Trophoblast cell (in vitro differentiated cells and primary cell): ENCODE results near the gene PHF14.

Experiments
- DNase-seq, 2 donors: peaks; one replicate each; pipeline ENCODE4 v3.0.0-alpha.2; 2016
- H2AFZ ChIP-seq: 2 replicates; pipeline ENCODE4 v1.6.1; 2013; ENCODE audit warnings: low read length, moderate library complexity, mild to moderate bottlenecking; ENCODE audit not compliant: insufficient read depth, poor library complexity
- H2AK5ac ChIP-seq: 2 replicates; pipeline ENCODE4 v1.6.1; 2013; ENCODE audit warnings: mild to moderate bottlenecking, low read length
- H2BK120ac ChIP-seq: 2 replicates; pipeline ENCODE4 v1.6.1; 2013; ENCODE audit warnings: low read length, mild to moderate bottlenecking, moderate library complexity; ENCODE audit not compliant: insufficient read depth, poor library complexity
- H2BK12ac ChIP-seq: 2 replicates; pipeline ENCODE4 v1.6.1; 2013; ENCODE audit warnings: mild to moderate bottlenecking, low read length, moderate library complexity
- H2BK5ac ChIP-seq: 2 replicates; pipeline ENCODE4 v1.6.1; 2013; ENCODE audit warnings: low read length, low read depth, moderate library complexity, mild to moderate bottlenecking; ENCODE audit not compliant: poor library complexity
- H3K14ac ChIP-seq: 2 replicates; pipeline ENCODE4 v1.6.1; 2013; ENCODE audit warnings: mild to moderate bottlenecking, low read length
- H3K18ac ChIP-seq: 2 replicates; pipeline ENCODE4 v1.6.1; 2013; ENCODE audit warnings: mild to moderate bottlenecking, low read length
- H3K23ac ChIP-seq: 2 replicates; pipeline ENCODE4 v1.6.1; 2013; ENCODE audit warnings: low read length
- H3K27ac ChIP-seq: 2 replicates; pipeline ENCODE4 v1.5.1; 2013; ENCODE audit warnings: low read depth, mild to moderate bottlenecking, inconsistent platforms, low read length, moderate library complexity
- H3K27me3 ChIP-seq: 2 replicates; pipeline ENCODE4 v1.6.1; 2013; ENCODE audit warnings: inconsistent platforms, mild to moderate bottlenecking, low read length, moderate library complexity; ENCODE audit not compliant: insufficient read depth
- H3K36me3 ChIP-seq, 2 experiments: 1 replicate in 1 of 2; 2 replicates in 1 of 2; pipeline ENCODE4 v1.6.1; 2013; ENCODE audit warnings: low read length in 2 of 2, mild to moderate bottlenecking in 2 of 2, moderate library complexity in 1 of 2; ENCODE audit not compliant: insufficient read depth in 2 of 2, control insufficient read depth in 1 of 2
- H3K4ac ChIP-seq: 2 replicates; pipeline ENCODE4 v1.6.1; 2013; ENCODE audit warnings: low read depth, mild to moderate bottlenecking, low read length, moderate library complexity
- H3K4me1 ChIP-seq, 2 experiments: 1 replicate in 1 of 2; 2 replicates in 1 of 2; pipeline ENCODE4 v1.6.1; 2013; ENCODE audit warnings: low read length in 2 of 2, mild to moderate bottlenecking in 2 of 2, moderate library complexity in 1 of 2; ENCODE audit not compliant: insufficient read depth in 2 of 2, control insufficient read depth in 1 of 2
- H3K4me2 ChIP-seq: 2 replicates; pipeline ENCODE4 v1.6.1; 2013; ENCODE audit warnings: inconsistent platforms, mild to moderate bottlenecking, low read length, moderate library complexity
- H3K4me3 ChIP-seq: 2 replicates; pipeline ENCODE4 v1.5.1; 2013; ENCODE audit warnings: mild to moderate bottlenecking, low read depth, low read length, inconsistent platforms
- H3K79me1 ChIP-seq: one replicate; pipeline ENCODE4 v1.6.1; 2013; ENCODE audit warnings: low read length
- H3K79me2 ChIP-seq: 2 replicates; pipeline ENCODE4 v1.6.1; 2013; ENCODE audit warnings: low read length, mild to moderate bottlenecking; ENCODE audit not compliant: control insufficient read depth, insufficient read depth, poor library complexity
- H3K9ac ChIP-seq: 2 replicates; pipeline ENCODE4 v1.6.1; 2013; ENCODE audit warnings: mild to moderate bottlenecking, low read length
- H3K9me3 ChIP-seq: 2 replicates; pipeline ENCODE4 v1.6.1; 2013; ENCODE audit warnings: low read depth, mild to moderate bottlenecking, control low read depth, inconsistent platforms, low read length; ENCODE audit not compliant: insufficient read depth
- H4K12ac ChIP-seq: 2 replicates; pipeline ENCODE4 v1.6.1; 2013; ENCODE audit warnings: low read depth, mild to moderate bottlenecking, low read length, moderate library complexity
- H4K8ac ChIP-seq: 2 replicates; pipeline ENCODE4 v1.6.1; 2013; ENCODE audit warnings: low read depth, mild to moderate bottlenecking, low read length, moderate library complexity
- H4K91ac ChIP-seq: one replicate; pipeline ENCODE4 v1.6.1; 2013; ENCODE audit warnings: low read depth, mild to moderate bottlenecking, low read length, moderate library complexity
- WGBS: extraction: QIAGEN DNeasy Blood & Tissue Kit; methylation state at CpG from one replicate; pipeline ENCODE4 v1.1.7; 2013; ENCODE audit warnings: missing lambda C conversion rate; ENCODE audit not compliant: insufficient read length, insufficient coverage; ENCODE audit errors: extremely low coverage; 5-methylcytosine and 5-hydroxymethylcytosine counted together

PHF14 gene

DNA sequence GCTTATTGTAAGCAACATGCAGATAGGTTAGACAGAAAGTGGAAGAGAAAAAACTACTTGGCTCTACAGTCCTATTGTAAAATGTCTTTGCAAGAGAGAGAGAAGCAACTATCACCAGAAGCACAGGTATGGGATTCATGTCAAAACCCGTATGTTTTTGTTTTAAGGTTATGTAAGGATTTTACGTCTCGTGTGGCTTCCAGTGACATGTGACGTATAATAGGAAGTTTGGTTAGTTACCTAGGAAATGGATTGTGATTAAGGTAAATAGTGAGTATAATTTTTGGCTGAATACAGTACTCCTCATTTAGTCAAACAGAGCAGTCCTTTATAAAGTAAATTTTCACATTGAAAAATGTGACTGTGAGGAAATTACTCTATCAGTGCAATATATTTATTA, 62.0 kb downstream of the PHF14 start:
- Histone ChIP-seq H3K9me3 (no peaks in the 10 kb centered on the region), H3K23ac (no peak overlapping the region), H3K4me1 (no peaks in the 10 kb centered on the region), H3K4ac (no peak overlapping the region), H3K27ac (no peak overlapping the region), H3K36me3 (peaks cover 2 to 4% of the 10 kb centered on the region in 2 experiments), H3K14ac (no peak overlapping the region), H2BK5ac (no peak overlapping the region), H3K18ac (no peak overlapping the region), H3K79me1 (no peaks in the 10 kb centered on the region), H3K27me3 (no peaks in the 10 kb centered on the region), H4K12ac (no peak overlapping the region), H2AK5ac (no peak overlapping the region), H2BK120ac (no peak overlapping the region), H3K9ac (no peak overlapping the region), H4K8ac (no peak overlapping the region), H3K79me2 (no peaks in the 10 kb centered on the region), H4K91ac (no peak overlapping the region), H2BK12ac (no peak overlapping the region), H3K4me3 (no peak overlapping the region), H3K4me2 (no peak overlapping the region), H2AFZ (no peak overlapping the region)
- DNase-seq = peak in 1 of 2 donors; percentile 72
- WGBS = 100% methylated on average over 1 of the region's 4 CpGs

- Histone ChIP-seq H3K23ac (no peak overlapping the region), H3K9me3 (no peaks in the 10 kb centered on the region), H3K79me2 (no peaks in the 10 kb centered on the region), H2BK120ac (no peak overlapping the region), H2AK5ac (no peak overlapping the region), H3K27me3 (no peaks in the 10 kb centered on the region), H3K36me3 (peaks cover 2 to 4% of the 10 kb centered on the region in 2 experiments), H3K4me1 (no peaks in the 10 kb centered on the region), H3K79me1 (no peaks in the 10 kb centered on the region), H2AFZ (no peak overlapping the region), H3K14ac (no peak overlapping the region), H4K12ac (no peak overlapping the region), H4K8ac (no peak overlapping the region), H3K27ac (no peak overlapping the region), H3K4ac (no peak overlapping the region), H3K18ac (no peak overlapping the region), H4K91ac (no peak overlapping the region), H2BK12ac (no peak overlapping the region), H3K4me2 (no peak overlapping the region), H3K4me3 (no peak overlapping the region), H3K9ac (no peak overlapping the region), H2BK5ac (no peak overlapping the region)
- DNase-seq = no peak
Measured at GRCh38 chr7:11039974-11040373, 66.3 kb downstream of the PHF14 start.

- Histone ChIP-seq H3K9me3 (no peaks in the 10 kb centered on the region), H2BK12ac (no peak overlapping the region), H3K14ac (no peak overlapping the region), H3K9ac (no peak overlapping the region), H3K27me3 (no peaks in the 10 kb centered on the region), H4K12ac (no peak overlapping the region), H3K79me1 (no peaks in the 10 kb centered on the region), H2BK120ac (no peak overlapping the region), H3K27ac (no peak overlapping the region), H2BK5ac (no peak overlapping the region), H3K23ac (no peak overlapping the region), H3K18ac (no peak overlapping the region), H2AK5ac (no peak overlapping the region), H3K36me3 (peaks cover 2 to 4% of the 10 kb centered on the region in 2 experiments), H4K8ac (no peak overlapping the region), H3K79me2 (no peaks in the 10 kb centered on the region), H4K91ac (no peak overlapping the region), H2AFZ (no peak overlapping the region), H3K4ac (no peak overlapping the region), H3K4me3 (no peak overlapping the region), H3K4me1 (no peaks in the 10 kb centered on the region), H3K4me2 (no peak overlapping the region)
- no CpG with 5 or more reads among the region's 2 CpGs for WGBS
- no peak for DNase-seq
Measured at GRCh38 chr7:11054033-11054432, 80.4 kb downstream of the PHF14 start.

- no peak overlapping the region for H3K23ac ChIP-seq
- H3K18ac ChIP-seq = no peak overlapping the region
- no peak overlapping the region for H4K91ac ChIP-seq
- H3K14ac ChIP-seq = no peak overlapping the region
- no peak overlapping the region for H3K9ac ChIP-seq
- H3K79me2 ChIP-seq = no peaks in the 10 kb centered on the region
- H4K8ac ChIP-seq = no peak overlapping the region
- no peak overlapping the region for H3K4me2 ChIP-seq
- DNase-seq = no peak
- H3K4ac ChIP-seq = no peak overlapping the region
- H2BK12ac ChIP-seq = no peak overlapping the region
- no peak overlapping the region for H2BK120ac ChIP-seq
- WGBS = no CpG with 5 or more reads among the region's 2 CpGs
- no peaks in the 10 kb centered on the region for H3K4me1 ChIP-seq
- H2AFZ ChIP-seq = no peak overlapping the region
- H4K12ac ChIP-seq = no peak overlapping the region
- H2BK5ac ChIP-seq = no peak overlapping the region
- H2AK5ac ChIP-seq = no peak overlapping the region
- no peaks in the 10 kb centered on the region for H3K9me3 ChIP-seq
- no peak overlapping the region for H3K4me3 ChIP-seq
- peaks cover 2 to 5% of the 10 kb centered on the region in 2 experiments for H3K36me3 ChIP-seq
- H3K79me1 ChIP-seq = no peaks in the 10 kb centered on the region
- H3K27me3 ChIP-seq = no peaks in the 10 kb centered on the region
- H3K27ac ChIP-seq = no peak overlapping the region
Measured at GRCh38 chr7:11060893-11061292, 87.2 kb downstream of the PHF14 start.

- Histone ChIP-seq H2AFZ (no peak overlapping the region), H3K18ac (no peak overlapping the region), H4K12ac (no peak overlapping the region), H3K79me2 (no peaks in the 10 kb centered on the region), H3K79me1 (no peaks in the 10 kb centered on the region), H3K4me2 (no peak overlapping the region), H2BK12ac (no peak overlapping the region), H3K9me3 (no peaks in the 10 kb centered on the region), H3K9ac (no peak overlapping the region), H3K4me3 (no peak overlapping the region), H4K8ac (no peak overlapping the region), H2BK120ac (no peak overlapping the region), H3K36me3 (peaks cover 2 to 5% of the 10 kb centered on the region in 2 experiments), H3K27ac (no peak overlapping the region), H3K14ac (no peak overlapping the region), H3K27me3 (no peaks in the 10 kb centered on the region), H3K23ac (no peak overlapping the region), H4K91ac (no peak overlapping the region), H3K4ac (no peak overlapping the region), H2BK5ac (no peak overlapping the region), H2AK5ac (no peak overlapping the region), H3K4me1 (no peaks in the 10 kb centered on the region)
- no peak for DNase-seq
Measured at GRCh38 chr7:11062110-11062509, 88.4 kb downstream of the PHF14 start.
